ENCODE data around the gene DIP2C.
"Not testable (repeated sequence)": the region's sequence is repeated elsewhere in the genome, so short reads cannot be mapped to it uniquely, and the experiment has no call there.

DIP2C gene

DNA sequence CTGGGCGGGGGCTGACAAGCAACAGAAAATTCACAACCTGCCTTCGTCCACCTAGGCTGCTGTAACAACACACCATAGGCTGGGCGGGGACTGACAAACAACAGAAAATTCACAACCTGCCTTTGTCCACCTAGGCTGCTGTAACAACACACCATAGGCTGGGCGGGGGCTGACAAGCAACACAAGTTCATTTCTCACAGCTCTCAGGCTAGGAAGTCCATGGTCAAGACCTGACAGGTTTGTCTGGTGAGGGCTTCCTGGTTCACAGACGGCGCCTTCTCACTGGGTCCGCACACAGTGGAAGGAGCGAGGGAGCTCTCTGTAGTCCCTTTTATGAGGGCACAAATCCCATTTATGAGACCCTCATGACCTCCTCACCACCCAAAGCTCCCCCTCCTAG is 52.2 kb downstream of the DIP2C start:
- DNase-seq: no peak

DNA sequence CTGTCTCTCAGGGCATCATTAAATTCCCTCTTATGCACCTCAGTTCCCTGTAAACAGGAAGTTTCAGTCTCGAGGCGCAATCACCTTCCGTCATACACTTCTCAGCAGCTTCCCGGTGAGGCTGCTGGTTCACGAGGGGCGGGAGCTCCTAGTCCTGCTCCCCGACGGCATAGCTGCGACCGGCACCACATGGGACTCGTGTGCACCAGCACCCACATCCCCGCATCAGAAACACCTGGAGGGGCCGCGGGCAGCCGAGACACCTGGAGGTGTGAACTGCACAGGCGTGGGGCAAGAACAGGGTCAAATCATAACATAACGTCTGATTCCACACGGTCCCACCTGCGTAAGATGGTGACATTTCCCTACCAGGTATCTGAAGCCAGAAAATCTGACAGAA is 52.7 kb downstream of the DIP2C start:
- DNase-seq: no peak

DNA sequence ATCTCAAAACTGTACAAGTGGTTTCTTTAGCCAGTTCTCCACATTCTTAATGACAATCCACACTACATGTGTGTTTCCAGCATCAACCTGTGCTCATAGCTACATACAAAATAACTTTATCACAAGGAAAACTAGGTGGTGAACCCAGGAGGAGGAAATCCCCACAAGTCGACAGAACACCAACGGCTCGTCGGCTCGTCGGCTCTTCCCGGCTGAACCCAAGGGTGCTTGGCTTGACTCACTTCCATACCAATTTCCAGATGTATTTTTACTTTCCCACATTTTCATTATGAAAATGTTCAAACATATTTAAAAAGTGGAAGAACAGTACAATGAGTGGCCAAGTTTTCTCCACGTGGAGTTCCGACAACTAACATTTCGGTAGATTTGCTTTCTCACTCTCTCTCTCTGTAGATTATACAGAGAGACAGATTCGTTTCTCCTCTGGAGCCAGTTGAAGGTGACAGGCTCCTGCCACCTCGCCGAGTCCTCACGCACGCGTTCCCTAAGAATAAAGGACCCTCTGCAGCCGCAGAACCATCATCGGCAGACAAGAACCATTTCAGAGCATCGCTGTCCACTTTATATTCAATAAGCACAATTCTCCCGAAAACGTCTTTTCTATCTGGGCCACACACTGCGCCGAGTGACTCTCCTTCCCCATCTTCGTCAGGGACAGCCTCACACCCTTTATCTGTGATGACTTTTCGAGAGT is 53.3 kb downstream of the DIP2C start:
- DNase-seq: no peak

DNA sequence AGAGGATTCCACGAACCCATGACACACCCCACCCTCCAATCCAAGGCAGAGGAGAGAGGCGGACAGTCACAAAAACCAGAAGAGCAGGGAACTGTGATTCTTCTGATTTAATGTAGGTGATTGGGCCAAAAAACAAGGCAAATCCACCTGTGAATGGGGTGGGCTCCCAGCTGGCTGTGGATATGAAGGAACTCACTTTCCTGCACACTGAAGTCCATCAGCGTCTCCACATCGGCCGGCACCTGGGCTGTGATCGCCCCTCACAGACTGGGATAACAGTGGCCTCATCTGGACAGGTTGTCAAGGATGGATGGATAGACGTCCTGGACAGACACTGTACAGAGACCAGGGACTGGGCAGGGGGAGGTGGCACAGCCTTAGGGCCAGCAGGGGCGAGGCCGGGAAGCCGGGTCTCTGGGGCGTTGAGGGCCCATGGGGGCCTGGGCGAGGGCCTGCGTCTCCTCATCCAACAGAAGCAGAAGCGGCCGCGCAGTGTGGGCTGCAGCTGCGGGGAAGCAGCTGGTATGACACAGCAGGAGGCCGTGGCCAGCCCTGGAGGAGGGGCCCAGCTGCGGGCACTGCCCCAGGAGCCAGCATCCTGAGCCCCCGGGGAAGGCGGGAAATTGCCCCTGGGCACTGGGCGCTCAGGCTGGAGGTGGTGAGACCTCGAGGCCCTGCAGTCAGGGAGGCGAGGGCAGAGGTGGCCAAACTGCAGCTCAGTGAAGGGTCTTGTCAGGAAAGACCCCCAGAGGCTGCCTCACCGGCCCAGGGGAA is 54.2 kb downstream of the DIP2C start:
- DNase-seq: no peak

DNA sequence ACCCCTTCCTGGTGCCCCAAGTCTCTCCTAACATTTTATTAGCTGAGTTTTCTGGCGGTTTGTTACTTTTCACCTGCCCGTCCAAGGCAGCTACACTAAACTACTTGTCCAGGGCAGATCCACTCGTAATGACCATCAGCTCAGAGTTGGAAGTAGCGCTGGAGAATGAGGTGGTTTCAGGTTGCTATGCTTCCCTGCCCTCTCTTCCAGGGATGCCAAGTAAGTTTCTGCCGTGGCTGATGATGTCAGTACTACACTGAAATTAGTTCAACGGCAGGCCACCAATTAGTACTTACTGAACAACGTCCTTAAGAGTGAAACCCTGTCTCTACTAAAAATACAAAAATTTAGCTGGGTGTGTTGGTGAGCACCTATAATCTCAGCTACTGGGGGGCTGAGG is 55.2 kb downstream of the DIP2C start:
- DNase-seq: no peak

DNA sequence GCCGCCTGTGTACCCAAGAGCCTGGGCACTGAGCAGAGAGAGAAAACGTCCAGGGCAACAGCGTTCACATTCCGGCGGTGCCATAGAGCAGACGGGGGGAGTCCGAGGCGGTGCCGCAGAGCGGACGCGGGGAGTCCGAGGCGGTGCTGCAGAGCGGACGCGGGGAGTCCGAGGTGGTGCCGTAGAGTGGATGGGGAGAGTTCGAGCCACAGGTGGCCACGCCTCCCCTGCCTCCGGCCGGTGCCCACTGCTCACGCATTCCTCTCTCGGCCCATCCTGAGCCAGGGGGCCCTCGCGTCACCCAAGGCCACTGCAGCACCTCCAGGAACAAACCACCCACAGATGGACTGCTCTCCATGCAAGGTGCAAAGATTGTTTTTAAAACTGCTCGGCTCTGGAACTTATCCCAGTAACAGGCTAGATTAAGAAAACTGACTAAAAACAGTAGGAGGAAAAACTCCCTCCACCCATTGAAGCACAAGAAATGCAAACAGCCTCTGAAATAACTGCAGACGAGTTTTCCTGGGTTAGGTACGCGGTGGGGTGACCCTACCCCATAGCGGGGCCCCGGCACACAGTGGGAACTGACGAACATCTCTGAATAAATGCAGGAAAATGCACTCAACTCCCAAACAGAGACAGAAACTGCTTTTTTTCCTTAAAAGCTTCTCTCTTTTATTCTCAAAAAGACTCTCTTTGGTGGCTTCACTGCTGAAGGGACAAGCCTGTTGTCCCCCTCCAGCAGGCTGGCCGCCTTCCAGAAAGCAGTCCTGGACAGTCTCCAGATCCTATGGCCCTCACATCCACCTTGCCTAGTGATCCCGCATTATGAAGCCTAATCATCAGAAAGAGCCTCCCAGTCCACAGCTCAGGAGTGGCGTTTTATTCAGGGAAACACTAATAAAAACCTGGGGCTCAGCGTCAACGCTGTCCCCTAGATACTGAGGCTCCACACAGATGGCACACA is 55.9 kb downstream of the DIP2C start:
- DNase-seq: no peak

DNA sequence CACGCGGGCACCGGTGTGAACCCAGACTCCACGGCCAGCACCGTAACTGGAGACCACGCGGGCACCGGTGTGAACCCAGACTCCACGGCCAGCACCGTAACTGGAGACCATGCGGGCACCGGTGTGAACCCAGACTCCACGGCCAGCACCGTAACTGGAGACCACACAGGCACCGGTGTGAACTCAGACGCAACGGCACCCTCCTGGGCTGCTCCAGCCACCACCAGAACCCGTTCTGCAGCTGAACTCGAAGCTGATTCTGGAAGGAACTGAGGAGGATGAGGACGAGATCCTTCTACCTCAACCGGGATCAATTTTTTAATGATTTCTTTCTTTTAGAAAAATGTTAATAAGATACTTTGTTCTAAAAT is 56.7 kb downstream of the DIP2C start:
- not testable (repeated sequence) for DNase-seq

DNA sequence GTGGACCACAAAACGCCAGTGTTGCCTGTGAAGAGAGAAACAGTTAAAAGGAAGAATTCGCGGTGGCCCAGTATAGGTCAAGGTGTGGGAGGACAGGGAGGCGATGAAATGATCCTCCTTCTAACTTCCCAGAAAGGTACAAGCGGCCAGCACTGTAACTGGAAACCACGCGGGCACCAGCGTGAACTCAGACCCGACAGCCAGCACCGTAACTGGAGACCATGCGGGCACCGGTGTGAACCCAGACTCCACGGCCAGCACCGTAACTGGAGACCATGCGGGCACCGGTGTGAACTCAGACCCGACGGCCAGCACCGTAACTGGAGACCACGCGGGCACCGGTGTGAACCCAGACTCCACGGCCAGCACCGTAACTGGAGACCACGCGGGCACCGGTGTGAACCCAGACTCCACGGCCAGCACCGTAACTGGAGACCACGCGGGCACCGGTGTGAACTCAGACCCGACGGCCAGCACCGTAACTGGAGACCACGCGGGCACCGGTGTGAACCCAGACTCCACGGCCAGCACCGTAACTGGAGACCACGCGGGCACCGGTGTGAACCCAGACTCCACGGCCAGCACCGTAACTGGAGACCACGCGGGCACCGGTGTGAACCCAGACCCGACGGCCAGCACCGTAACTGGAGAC is 57.2 kb downstream of the DIP2C start:
- not testable (repeated sequence) for DNase-seq

DNA sequence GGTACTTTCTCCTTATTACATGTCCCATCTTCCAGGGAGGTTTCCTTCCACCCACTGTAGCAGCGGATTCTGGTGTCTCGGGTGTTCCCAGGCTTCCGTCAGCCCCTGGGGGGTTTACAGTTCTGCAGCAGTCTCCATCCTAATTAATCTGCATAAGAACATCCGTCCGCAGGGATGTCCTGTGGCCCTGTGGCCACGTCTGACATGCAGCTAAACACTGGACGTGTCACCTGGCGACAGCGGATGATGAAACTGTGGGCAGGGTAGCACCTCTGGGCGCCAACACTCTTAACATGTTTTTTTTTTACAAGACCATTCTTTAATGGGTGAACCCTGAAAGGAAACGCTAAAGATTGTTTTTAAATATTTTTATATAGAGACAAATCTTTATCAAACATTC is 58.2 kb downstream of the DIP2C start:
- no peak for DNase-seq

DNA sequence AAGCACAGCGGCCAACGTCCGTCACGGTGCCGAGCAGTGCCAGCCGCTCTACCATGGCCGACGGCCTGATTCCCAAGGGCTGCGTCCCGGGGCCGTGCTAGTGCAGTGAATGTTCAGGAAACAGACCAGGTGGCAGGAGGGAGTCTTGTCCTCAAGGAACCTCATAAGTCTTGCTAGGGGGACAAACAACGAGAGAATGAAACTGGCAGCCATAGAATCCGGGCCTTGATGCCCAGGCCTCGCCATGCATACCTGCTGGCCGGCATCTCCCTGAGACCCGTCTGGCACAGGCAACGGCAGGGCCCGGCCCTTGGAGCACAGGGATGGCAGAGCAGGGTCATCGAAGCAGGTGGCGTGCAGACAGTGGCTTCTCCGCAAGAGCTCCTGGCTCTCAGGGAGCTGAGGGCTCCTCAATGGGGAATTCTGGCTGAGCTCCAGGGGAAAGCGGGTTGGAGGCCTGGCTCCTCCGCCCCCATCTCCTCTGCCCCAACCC is 58.8 kb downstream of the DIP2C start:
- DNase-seq: no peak

DNA sequence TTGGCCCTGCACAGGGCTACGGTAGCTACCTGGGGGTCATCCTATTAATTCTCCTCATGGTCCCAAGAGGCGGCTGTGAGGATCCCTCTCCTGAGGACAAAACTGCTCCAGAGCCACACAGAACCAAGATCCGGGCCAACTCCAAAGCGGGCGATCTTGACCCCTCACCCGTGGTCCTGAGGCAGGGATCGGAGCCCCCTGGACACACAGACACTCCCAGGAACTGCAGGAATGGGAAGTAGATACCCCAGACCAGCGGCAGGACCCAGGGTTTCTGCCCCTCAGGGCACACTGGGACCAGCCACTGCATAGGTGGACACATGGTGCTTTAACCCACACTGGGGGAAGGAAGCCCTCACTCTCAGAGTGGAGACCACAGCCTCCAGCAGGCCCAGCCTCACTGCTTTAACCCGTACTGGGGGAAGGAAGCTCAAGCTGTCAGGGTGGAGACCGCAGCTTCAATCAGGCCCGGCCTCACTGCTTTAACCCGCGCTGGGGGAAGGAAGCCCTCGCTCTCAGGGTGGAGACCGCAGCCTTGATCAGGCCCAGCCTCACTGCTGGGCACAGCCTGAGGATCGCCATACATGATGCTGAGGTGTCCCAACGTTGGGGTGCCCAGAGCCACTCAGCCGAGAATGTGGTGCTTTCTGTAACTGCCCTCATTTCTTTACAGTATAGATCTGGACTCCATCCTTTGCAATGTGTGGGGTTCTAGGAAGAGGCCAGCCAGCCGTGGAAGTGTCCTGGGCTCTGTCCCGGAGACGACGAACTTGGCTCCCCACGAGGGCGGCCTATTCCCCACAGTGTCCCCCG is 60.1 kb downstream of the DIP2C start:
- DNase-seq: no peak

DNA sequence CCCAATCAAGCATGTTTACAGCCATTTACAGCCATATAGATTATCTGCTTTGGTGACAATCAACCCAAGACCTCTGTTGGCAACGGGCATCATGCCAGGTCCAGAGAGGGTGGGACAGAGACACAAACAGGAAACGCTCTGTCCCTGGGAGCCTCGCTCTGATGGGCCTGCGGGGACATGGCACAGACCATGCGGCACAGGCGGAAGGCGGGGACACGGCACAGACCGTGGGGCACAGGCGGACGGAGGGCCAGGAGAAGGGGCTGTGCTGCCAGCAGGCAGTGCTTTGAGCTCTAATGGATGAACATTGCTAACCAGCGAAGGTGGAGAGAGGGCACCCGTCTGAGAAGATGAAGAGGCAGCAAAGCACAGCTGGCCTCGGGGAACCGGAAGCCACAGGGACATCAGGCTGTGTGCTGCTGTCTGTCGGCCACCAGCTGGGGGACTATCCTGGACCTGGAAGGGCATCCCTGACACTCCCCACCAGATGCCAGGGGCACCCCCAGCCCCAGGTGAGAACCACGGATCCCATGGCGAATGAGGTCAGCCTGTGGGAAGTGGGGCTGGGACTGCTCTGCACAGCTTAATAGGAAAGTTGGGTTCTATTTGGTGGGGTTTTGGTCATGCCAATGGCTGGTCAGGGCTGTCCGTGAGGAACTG is 61.0 kb downstream of the DIP2C start:
- DNase-seq: no peak

DNA sequence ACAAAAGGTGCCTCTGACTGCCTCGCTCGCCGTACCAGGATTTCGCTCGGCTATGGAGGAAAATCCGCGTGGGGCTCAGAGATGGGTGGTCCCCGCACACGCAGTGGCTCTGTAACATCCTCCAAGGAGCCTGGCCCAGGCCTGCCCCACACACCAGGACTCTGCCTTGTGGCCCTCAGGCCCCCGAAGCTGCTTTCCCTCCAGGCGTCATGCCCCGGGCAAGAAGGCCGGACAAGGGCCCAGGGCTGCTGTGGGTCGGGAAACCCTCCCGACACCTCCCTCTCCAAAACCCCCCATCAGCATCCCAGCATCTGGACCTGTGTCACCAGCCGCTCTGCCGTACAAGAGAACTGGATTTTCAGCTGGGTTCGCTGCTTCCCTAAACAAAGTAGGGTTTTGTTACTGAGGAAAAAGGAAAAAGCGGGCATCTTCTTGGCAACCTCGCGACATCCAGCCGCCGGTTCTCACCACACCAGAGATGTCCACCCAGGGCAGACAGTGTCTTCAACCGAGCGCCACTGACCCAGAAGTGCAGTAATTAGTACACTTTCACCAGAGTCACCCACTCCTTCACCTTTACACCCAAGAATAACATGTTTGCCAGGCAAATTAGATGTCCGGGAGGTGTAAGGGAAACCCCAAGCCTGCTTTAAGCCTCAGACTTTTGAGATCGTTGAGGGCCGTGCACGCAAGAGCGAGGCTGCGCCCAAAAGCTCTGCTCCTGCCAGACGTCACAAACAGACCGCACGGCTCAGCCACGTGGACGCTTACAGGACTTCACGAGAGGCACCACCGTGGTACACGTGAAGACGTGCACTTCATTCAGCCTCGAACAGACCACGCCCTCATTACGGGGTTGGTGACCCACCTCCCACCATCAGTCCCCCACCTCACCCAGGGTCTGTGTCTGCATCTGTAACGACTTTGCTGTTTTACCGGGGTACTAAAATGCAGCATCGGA is 62.2 kb downstream of the DIP2C start:
- no peak for DNase-seq

DNA sequence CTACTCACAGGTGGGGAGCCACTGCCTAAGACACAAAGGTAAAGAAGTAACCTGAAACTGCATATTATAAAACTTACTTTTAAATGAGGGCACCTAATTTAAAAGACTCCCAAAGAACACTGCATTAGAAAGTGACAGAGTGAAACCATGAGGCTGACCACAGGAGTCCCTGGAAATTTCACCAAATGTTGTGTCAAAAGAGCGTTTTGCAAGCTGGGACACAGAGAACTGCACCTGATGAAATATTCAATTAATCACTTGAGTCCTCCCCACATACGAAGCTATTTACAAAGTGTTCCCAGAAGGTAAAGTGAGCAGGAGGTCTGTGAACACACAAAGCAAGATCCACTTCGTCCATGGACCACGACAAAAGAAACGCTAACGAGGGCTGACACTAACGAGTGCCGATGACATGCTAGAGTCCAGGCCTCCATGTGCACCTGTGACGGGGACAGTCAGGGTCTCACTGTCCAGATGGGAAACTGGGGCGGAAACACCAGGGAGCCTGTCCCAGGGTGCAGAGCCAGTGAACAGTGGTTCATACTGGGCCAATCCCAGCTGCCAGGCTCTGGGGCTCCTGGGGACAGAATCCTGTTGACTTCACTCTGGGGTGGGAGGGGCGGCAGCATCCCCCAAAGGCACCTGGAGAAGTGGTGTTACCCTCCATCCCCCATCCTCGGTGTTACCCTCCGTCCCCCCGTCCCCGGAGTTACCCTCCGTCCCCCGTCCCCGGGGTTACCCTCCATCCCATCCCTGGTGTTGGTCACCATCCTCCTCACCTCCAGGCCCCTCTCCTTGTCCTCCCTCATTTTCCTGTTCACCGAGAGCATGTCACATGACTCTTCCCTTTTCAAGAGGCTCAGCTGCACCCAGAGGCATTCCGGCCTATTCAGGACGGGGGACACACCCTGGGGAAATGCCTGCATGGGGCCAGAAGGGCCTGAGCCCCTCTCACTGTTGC is 63.4 kb downstream of the DIP2C start:
- DNase-seq: no peak

DNA sequence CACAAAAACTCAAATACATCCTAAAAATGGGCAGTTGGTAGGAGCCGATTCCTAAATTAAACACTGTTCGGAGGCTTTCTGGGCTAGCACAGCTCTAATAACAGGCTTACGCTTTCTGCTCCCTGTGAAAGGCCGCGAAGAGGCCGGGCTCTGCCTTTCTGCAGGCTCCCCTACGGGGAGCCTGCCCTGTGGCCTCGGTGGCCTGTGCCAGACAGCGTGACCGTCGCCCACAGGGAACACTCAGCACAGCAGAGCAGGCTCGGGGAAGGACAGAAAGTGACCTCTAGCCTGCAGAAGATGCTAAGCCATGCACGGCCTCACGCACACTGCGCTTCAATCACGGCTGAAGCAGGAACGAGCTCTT is 64.2 kb downstream of the DIP2C start:
- no peak for DNase-seq

DNA sequence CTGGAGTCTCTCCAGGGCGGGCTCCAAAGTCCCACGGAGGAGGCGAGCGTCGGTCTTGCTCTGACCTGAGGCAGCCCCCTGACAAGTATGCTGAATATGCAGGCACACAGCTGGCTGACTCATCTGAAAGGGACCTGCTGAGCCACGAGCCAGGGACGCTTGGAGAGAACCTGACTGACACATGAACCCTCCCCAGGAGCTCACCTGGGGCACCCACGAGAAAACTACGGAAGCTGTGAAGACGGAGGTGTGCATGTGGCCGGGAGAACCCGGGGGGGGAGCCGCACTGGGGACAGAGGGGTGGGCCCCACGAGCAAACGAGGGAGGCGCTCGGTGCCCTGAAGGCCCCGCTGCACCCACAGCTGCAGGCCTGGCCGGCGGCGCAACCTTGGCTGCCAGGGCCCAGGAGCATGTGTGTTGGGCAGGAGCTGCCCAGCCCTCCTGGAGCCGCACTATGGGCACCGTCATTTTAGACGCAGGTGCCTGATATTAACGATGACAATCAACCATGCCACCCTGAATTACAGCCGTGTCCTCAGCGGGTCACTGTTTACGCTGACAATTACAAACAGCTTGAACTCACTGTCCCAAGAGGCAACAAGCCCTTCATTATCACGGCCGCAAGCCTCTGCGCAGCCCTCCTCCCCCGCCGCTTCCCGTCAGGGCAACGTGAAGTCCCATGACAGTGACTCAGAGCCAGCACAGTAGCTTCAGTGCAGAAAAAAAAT is 64.7 kb downstream of the DIP2C start:
- DNase-seq: no peak

DNA sequence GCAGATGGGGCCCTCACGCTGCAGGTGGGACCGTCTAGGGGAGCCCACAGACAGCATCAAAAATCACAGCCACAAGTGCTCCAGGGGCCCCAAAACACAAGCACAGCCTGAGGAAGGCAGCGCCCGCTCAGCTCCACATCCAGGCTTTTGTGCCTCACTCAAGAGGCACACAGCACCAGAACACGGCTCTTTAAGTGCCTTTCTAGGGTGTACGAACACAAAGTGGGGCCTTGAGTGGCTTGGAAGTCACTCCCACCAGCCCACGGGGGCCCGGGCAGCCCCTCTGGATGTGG is 65.2 kb downstream of the DIP2C start:
- DNase-seq: no peak

All from stimulated activated CD4-positive, alpha-beta T cell treated with anti-CD3 and anti-CD28 coated beads, Interleukin-12 subunit alpha, Interleukin-12 subunit beta, amount 100 ng/mL, for 4 hours (primary cell).